ENCODE measurements around the gene ACTL6A. TPM values are rescaled to one million over a fixed set of nuclear protein-coding genes. Genes with fewer than 3 reads are reported as not detected.

The ACTL6A gene
- total and polyA plus RNA-seq, 2 of the 4 experiments (the other 2 are of a cell fraction), result 48.3 to 70.1 TPM

DNA sequence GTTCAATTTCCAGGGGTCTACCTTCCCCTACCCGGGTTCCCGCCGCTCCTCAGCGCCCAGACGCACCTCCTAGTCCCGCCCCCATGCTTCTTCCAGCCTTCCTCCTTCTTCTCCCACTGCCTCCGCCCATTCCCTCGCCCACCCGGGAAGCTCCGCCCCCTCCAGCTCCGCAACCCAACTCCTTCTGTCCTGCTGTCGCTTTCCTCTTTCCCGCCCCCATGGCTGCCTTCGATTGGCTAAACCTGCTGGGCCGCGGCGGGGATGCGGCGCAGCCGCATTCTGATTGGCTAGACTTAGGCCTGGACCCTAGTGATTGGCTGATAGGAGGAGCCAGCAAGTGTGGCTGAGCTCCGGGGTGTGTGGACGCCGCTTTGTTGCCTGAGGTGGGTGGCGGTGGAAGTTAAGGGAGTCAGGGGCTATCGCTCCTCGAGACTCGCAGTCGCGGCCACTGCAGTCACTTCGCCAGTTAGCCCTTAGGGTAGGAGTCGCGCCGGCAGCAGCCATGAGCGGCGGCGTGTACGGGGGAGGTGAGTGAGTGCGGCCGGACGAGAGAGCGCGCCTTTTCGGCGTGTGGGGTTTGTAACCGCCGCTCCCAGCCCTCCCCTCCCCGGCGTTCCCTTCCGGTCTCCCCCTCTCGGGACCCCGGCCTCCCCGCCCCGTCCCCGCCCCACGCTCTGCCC, at the start of gene ACTL6A (continued):
- TF ChIP-seq, protein P1, sequence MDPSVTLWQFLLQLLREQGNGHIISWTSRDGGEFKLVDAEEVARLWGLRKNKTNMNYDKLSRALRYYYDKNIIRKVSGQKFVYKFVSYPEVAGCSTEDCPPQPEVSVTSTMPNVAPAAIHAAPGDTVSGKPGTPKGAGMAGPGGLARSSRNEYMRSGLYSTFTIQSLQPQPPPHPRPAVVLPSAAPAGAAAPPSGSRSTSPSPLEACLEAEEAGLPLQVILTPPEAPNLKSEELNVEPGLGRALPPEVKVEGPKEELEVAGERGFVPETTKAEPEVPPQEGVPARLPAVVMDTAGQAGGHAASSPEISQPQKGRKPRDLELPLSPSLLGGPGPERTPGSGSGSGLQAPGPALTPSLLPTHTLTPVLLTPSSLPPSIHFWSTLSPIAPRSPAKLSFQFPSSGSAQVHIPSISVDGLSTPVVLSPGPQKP (IDR thresholded peaks at IDR 0.05; ENCODE audit: borderline replicate concordance, low read depth, low read length), result no peak
- TF ChIP-seq POLR2A (IDR thresholded peaks at IDR 0.05; ENCODE audit: low read depth, low read length) (peak; percentile 83), SMC3 (IDR thresholded peaks at IDR 0.05; ENCODE audit: low read depth, low read length) (no peak), FOS (IDR thresholded peaks at IDR 0.05; ENCODE audit: low read depth, low read length) (peak; percentile 57; the same call in 1 of the 2 replicates), RAD21 (IDR thresholded peaks at IDR 0.05; ENCODE audit: low read length) (no peak), RFX5 (IDR thresholded peaks at IDR 0.05; ENCODE audit: low read depth, low read length) (0 out of 2 replicates have a peak, but pooled peaks have one; percentile 3)

Measured in IMR-90 (cell line).